Colonic mucosa (tissue), 4 donors: Measurements from ENCODE around the gene MAD1L1. TPM values are rescaled to one million over a fixed set of nuclear protein-coding genes. Genes with fewer than 3 reads are reported as not detected.
"Not testable (repeated sequence)": the region's sequence is repeated elsewhere in the genome, so short reads cannot be mapped to it uniquely, and the experiment has no call there.

Source experiments
- DNase-seq: peaks from one replicate; pipeline ENCODE4 v3.0.0-alpha.2; 2020
- H3K27ac ChIP-seq: fragments of 200-600 bp; one replicate; pipeline ENCODE4 v1.8.0; 2021
- H3K27me3 ChIP-seq: fragments of 200-600 bp; one replicate; pipeline ENCODE4 v1.8.0; 2021
- H3K36me3 ChIP-seq: fragments of 200-600 bp; one replicate; pipeline ENCODE4 v1.8.0; 2021
- H3K4me1 ChIP-seq: fragments of 200-600 bp; one replicate; pipeline ENCODE4 v1.8.0; 2021; ENCODE audit warnings: mild to moderate bottlenecking
- H3K4me3 ChIP-seq: fragments of 200-600 bp; one replicate; pipeline ENCODE4 v1.8.0; 2021
- H3K9ac ChIP-seq, 2 donors: one replicate each; pipeline ENCODE4 v1.7.0; 2013; ENCODE audit warnings: control low read depth in 2 of 2, low read depth in 2 of 2, low read length in 2 of 2
- H3K9me3 ChIP-seq: fragments of 200-600 bp; one replicate; pipeline ENCODE4 v1.8.0; 2021
- CTCF ChIP-seq: fragments of 200-600 bp; IDR thresholded peaks from one replicate; pipeline ENCODE4 v1.8.0; 2022; ENCODE audit warnings: antibody characterized with exemption, mild to moderate bottlenecking
- intact Hi-C: fragments of 100-400 bp; cut with DNase I; formaldehyde crosslinking; loops from one replicate; pipeline ENCODE4 v1.14.1; 2022
- total RNA-seq, 2 donors: library from RNA; stranded (reverse); fragmentation: NEBNext Ultra II Directional in 1 of 2; extraction: Animal tissue kit (Norgen Biotek cat#: 25700) in 1 of 2; gene quantifications; one replicate each; pipeline ENCODE4 v1.2.1, GENCODE V29; 2021
- donor health status: healthy.
- donor health status: DM: no; HTN: no; CAD: no.
- donor health status: DM: no; HTN: no; CAD: no.

The MAD1L1 gene
- total RNA-seq, 2 donors from 2014 or later: 18.2 to 47.0 TPM

DNA sequence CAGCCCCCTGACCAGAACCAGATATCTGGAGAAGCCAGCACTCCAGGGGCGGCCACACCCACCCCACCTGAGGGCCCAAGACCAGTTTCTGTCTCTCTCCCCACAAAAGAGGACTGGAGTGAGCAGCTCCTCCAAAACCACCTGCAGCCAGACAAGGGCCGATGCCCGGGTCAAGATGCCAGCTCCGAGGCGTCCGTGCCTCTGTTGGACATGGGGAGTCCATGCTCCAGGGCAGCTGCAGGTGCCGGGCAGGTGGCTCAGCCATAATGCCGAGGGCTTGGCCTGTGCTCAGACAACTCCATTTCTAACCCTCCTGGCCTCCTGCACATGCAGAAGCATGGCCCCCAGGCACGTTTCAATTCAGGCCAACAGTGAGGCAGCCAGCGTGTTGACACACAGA is 234.6 kb downstream of the MAD1L1 start:
- no peak for DNase-seq
- Histone ChIP-seq H3K9ac (no peak overlapping the region), H3K9me3 (no peaks in the 10 kb centered on the region), H3K4me1 (no peaks in the 10 kb centered on the region), H3K27ac (no peak overlapping the region), H3K36me3 (no peaks in the 10 kb centered on the region), H3K27me3 (no peaks in the 10 kb centered on the region), H3K4me3 (no peak overlapping the region)
- no peak for TF ChIP-seq CTCF
- intact Hi-C loops: no loop called here

GRCh38 chr7:1997537-1998076 is 235.1 kb downstream of the MAD1L1 start:
- TF ChIP-seq CTCF: no peak
- no peak for DNase-seq
- no peak overlapping the region for H3K9ac ChIP-seq
- H3K4me3 ChIP-seq: no peak overlapping the region
- H3K27me3 ChIP-seq: no peaks in the 10 kb centered on the region
- H3K27ac ChIP-seq: no peak overlapping the region
- H3K4me1 ChIP-seq: no peaks in the 10 kb centered on the region
- intact Hi-C loops: no loop called here
- no peaks in the 10 kb centered on the region for H3K36me3 ChIP-seq
- H3K9me3 ChIP-seq: no peaks in the 10 kb centered on the region

DNA sequence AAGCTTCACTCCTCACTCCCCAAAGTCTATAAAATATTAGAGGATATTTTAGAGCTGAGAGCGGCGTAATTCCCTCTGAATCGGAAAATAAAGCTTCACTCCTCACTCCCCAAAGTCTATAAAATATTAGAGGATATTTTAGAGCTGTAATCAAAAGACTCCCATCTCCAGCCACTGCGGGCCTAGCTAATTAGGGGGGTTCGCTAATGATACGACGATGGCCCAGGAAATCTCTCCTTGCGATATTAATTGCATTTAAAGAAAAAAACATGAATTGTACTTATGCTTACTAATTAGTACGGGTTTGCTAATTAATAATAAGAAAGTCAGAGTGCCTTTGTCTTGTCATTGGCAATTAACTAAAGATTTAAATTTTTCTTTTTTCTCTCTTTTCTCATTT is 235.9 kb downstream of the MAD1L1 start:
- DNase-seq: no peak
- no peak for TF ChIP-seq CTCF
- no peak overlapping the region for H3K9ac ChIP-seq
- no peaks in the 10 kb centered on the region for H3K36me3 ChIP-seq
- H3K4me1 ChIP-seq: no peaks in the 10 kb centered on the region
- no peaks in the 10 kb centered on the region for H3K27me3 ChIP-seq
- no peak overlapping the region for H3K4me3 ChIP-seq
- H3K27ac ChIP-seq: no peak overlapping the region
- H3K9me3 ChIP-seq: no peaks in the 10 kb centered on the region
- intact Hi-C loops: no loop called here

GRCh38 chr7:1995911-1996420 is 236.8 kb downstream of the MAD1L1 start:
- H3K9me3 ChIP-seq, intact Hi-C loops, H3K9ac ChIP-seq, DNase-seq, H3K4me3 ChIP-seq, H3K36me3 ChIP-seq, H3K27ac ChIP-seq, H3K4me1 ChIP-seq, H3K27me3 ChIP-seq: not testable (repeated sequence)

DNA sequence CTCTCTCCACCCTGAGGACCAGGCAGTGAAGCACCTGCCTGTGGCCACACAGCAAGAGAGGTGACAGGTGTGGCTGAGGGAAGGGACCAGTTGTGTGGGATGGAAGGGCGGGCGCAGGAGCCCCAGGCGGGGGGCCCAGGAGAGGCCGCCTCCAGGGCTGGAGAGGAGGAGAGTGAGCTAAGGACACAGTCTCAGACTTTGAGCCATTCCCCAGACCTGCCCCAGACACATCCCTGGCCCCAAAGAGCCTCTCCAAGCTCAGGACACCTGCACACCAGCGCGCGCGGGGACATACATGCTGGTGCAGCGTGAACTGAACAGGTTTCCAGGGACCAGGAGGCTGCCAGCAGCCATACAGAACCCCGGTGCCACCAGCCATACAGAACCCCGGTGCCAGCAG is 237.3 kb downstream of the MAD1L1 start:
- no peak for DNase-seq
- TF ChIP-seq CTCF: no peak
- H3K4me3 ChIP-seq: no peak overlapping the region
- H3K4me1 ChIP-seq: no peaks in the 10 kb centered on the region
- no peaks in the 10 kb centered on the region for H3K36me3 ChIP-seq
- H3K9me3 ChIP-seq: no peaks in the 10 kb centered on the region
- H3K27me3 ChIP-seq: no peaks in the 10 kb centered on the region
- no peak overlapping the region for H3K27ac ChIP-seq
- intact Hi-C loops: no loop called here
- no peak overlapping the region for H3K9ac ChIP-seq

DNA sequence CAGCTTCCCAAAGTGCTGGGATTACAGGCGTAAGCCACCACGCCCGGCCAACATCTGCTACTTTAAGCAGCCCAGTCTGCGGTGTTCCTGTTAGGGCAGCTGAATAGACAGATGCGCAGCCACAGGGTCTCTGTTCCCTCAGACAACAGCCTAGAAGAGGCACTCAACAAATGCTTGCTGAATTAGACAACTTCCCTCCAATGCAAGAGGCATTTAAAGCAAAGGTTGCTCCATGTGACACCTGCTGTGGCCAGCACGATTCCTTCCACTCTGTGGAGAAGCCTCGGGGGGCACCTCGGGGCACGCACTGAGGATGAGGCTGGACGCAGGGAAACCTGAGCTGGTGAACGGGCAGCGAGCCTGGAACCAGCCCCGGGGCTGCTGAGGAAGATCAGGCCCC is 237.8 kb downstream of the MAD1L1 start:
- Histone ChIP-seq H3K9ac (no peak overlapping the region), H3K27me3 (no peaks in the 10 kb centered on the region), H3K27ac (no peak overlapping the region), H3K4me1 (no peaks in the 10 kb centered on the region), H3K36me3 (no peaks in the 10 kb centered on the region), H3K9me3 (no peaks in the 10 kb centered on the region), H3K4me3 (no peak overlapping the region)
- no peak for DNase-seq
- intact Hi-C loops: no loop called here
- no peak for TF ChIP-seq CTCF
